Colonic mucosa (tissue), 4 donors: ENCODE data around the gene WWOX. TPM values are rescaled to one million over a fixed set of nuclear protein-coding genes. Genes with fewer than 3 reads are reported as not detected.

Experiments used
- DNase-seq: peaks from one replicate; pipeline ENCODE4 v3.0.0-alpha.2; 2020
- H3K27ac ChIP-seq: fragments of 200-600 bp; one replicate; pipeline ENCODE4 v1.8.0; 2021
- H3K27me3 ChIP-seq: fragments of 200-600 bp; one replicate; pipeline ENCODE4 v1.8.0; 2021
- H3K36me3 ChIP-seq: fragments of 200-600 bp; one replicate; pipeline ENCODE4 v1.8.0; 2021
- H3K4me1 ChIP-seq: fragments of 200-600 bp; one replicate; pipeline ENCODE4 v1.8.0; 2021; ENCODE audit warnings: mild to moderate bottlenecking
- H3K4me3 ChIP-seq: fragments of 200-600 bp; one replicate; pipeline ENCODE4 v1.8.0; 2021
- H3K9ac ChIP-seq, 2 donors: one replicate each; pipeline ENCODE4 v1.7.0; 2013; ENCODE audit warnings: control low read depth in 2 of 2, low read depth in 2 of 2, low read length in 2 of 2
- H3K9me3 ChIP-seq: fragments of 200-600 bp; one replicate; pipeline ENCODE4 v1.8.0; 2021
- CTCF ChIP-seq: fragments of 200-600 bp; IDR thresholded peaks from one replicate; pipeline ENCODE4 v1.8.0; 2022; ENCODE audit warnings: antibody characterized with exemption, mild to moderate bottlenecking
- intact Hi-C: fragments of 100-400 bp; cut with DNase I; formaldehyde crosslinking; loops from one replicate; pipeline ENCODE4 v1.14.1; 2022
- total RNA-seq, 2 donors: library from RNA; stranded (reverse); fragmentation: NEBNext Ultra II Directional in 1 of 2; extraction: Animal tissue kit (Norgen Biotek cat#: 25700) in 1 of 2; gene quantifications; one replicate each; pipeline ENCODE4 v1.2.1, GENCODE V29; 2021
- donor health status: healthy.
- donor health status: DM: no; HTN: no; CAD: no.
- donor health status: DM: no; HTN: no; CAD: no.

Gene WWOX
- total RNA-seq, 2 donors from 2014 or later, result 7.2 to 11.0 TPM

- no peaks in the 10 kb centered on the region for H3K9me3 ChIP-seq
- no peaks in the 10 kb centered on the region for H3K27me3 ChIP-seq
- H3K27ac ChIP-seq, result no peak overlapping the region
- intact Hi-C loops, result no loop called here
- no peaks in the 10 kb centered on the region for H3K4me1 ChIP-seq
- DNase-seq, result no peak
- no peaks in the 10 kb centered on the region for H3K36me3 ChIP-seq
- H3K4me3 ChIP-seq, result no peak overlapping the region
- H3K9ac ChIP-seq, result no peak overlapping the region
- no peak for TF ChIP-seq CTCF
Observed at GRCh38 chr16:78829280-78829679, 729.8 kb downstream of the WWOX start.

GRCh38 chr16:78830599-78830998, 731.1 kb downstream of the WWOX start:
- H3K9ac ChIP-seq, result no peak overlapping the region
- no peak for DNase-seq
- H3K27me3 ChIP-seq, result no peaks in the 10 kb centered on the region
- no peaks in the 10 kb centered on the region for H3K9me3 ChIP-seq
- no peaks in the 10 kb centered on the region for H3K36me3 ChIP-seq
- intact Hi-C loops, result no loop called here
- H3K4me3 ChIP-seq, result no peak overlapping the region
- no peak overlapping the region for H3K27ac ChIP-seq
- H3K4me1 ChIP-seq, result no peaks in the 10 kb centered on the region
- TF ChIP-seq CTCF, result no peak

- Histone ChIP-seq H3K4me1 (no peaks in the 10 kb centered on the region), H3K4me3 (no peak overlapping the region), H3K27ac (no peak overlapping the region), H3K9ac (no peak overlapping the region), H3K36me3 (no peaks in the 10 kb centered on the region), H3K27me3 (no peaks in the 10 kb centered on the region), H3K9me3 (no peaks in the 10 kb centered on the region)
- TF ChIP-seq CTCF, result no peak
- no peak for DNase-seq
- intact Hi-C loops, result no loop called here
Observed at GRCh38 chr16:78832100-78832499, 732.6 kb downstream of the WWOX start.

GRCh38 chr16:78836802-78837491, 737.5 kb downstream of the WWOX start:
- Histone ChIP-seq H3K27ac (no peak overlapping the region), H3K27me3 (no peaks in the 10 kb centered on the region), H3K4me1 (no peaks in the 10 kb centered on the region), H3K9me3 (no peaks in the 10 kb centered on the region), H3K4me3 (no peak overlapping the region), H3K36me3 (no peaks in the 10 kb centered on the region), H3K9ac (no peak overlapping the region)
- no peak for TF ChIP-seq CTCF
- no peak for DNase-seq
- intact Hi-C loops, result no loop called here

GRCh38 chr16:78837706-78838105, 738.3 kb downstream of the WWOX start:
- Histone ChIP-seq H3K4me1 (no peaks in the 10 kb centered on the region), H3K9me3 (no peaks in the 10 kb centered on the region), H3K36me3 (no peaks in the 10 kb centered on the region), H3K9ac (no peak overlapping the region), H3K27me3 (no peaks in the 10 kb centered on the region), H3K27ac (no peak overlapping the region), H3K4me3 (no peak overlapping the region)
- intact Hi-C loops, result no loop called here
- no peak for TF ChIP-seq CTCF
- no peak for DNase-seq
